22Rv1 (cell line): ENCODE data around the gene KPNA4.

Source experiments
- ZFX ChIP-seq: fragments of 450-650 bp; IDR thresholded peaks from 2 replicates; pipeline ENCODE4 v1.6.1; 2017; ENCODE audit warnings: antibody characterized with exemption, borderline replicate concordance
- TF ChIP-seq, protein P1 (sequence below): fragments of 450-650 bp; IDR thresholded peaks from 2 replicates; pipeline ENCODE4 v1.5.1; 2017; ENCODE audit warnings: mild to moderate bottlenecking

DNA sequence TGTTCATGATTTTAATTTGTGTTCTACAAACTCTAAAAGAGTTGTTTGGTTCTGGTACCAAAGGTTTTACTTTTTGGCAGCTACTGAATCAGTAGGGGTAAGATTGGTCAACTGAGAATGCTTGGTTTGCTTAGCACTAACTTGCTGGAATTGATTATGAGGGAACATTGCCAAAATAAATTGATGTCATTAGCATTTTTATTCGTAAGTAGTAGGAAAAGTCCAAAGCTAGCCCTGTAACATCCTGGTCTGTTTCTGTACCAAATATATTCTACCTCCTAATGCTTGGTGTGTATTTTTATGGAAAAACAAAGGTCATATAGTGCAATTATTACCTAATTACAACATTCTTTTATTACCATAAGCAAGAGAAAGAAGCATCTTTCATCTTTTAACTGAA is 35.9 kb upstream of the KPNA4 start:
- TF ChIP-seq, protein P1, sequence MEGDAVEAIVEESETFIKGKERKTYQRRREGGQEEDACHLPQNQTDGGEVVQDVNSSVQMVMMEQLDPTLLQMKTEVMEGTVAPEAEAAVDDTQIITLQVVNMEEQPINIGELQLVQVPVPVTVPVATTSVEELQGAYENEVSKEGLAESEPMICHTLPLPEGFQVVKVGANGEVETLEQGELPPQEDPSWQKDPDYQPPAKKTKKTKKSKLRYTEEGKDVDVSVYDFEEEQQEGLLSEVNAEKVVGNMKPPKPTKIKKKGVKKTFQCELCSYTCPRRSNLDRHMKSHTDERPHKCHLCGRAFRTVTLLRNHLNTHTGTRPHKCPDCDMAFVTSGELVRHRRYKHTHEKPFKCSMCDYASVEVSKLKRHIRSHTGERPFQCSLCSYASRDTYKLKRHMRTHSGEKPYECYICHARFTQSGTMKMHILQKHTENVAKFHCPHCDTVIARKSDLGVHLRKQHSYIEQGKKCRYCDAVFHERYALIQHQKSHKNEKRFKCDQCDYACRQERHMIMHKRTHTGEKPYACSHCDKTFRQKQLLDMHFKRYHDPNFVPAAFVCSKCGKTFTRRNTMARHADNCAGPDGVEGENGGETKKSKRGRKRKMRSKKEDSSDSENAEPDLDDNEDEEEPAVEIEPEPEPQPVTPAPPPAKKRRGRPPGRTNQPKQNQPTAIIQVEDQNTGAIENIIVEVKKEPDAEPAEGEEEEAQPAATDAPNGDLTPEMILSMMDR = no peak
- TF ChIP-seq ZFX = no peak
